Neural progenitor cell (in vitro differentiated cells): ENCODE measurements around the gene ARHGAP40. TPM values are rescaled to one million over a fixed set of nuclear protein-coding genes. Genes with fewer than 3 reads are reported as not detected.
A peak's percentile ranks its signal among the peaks of the same experiment; 100 is the strongest.

Experiments used
- DNase-seq: peaks from one replicate; pipeline ENCODE4 v3.0.0-alpha.2; 2016; ENCODE audit warnings: low spot score
- H2AFZ ChIP-seq: fragments of 200-600 bp; sonication (generic); replicated peaks from 2 replicates; pipeline ENCODE4 v1.6.1; 2016; ENCODE audit warnings: antibody characterized with exemption
- H3F3A ChIP-seq: fragments of 200-600 bp; sonication (generic); 2 replicates; pipeline ENCODE4 v1.6.1; 2016; ENCODE audit warnings: antibody characterized with exemption, low read depth
- H3K27ac ChIP-seq: fragments of 200-600 bp; sonication (generic); 2 replicates; pipeline ENCODE4 v1.5.1; 2016; ENCODE audit warnings: mild to moderate bottlenecking
- H3K27me3 ChIP-seq: fragments of 200-600 bp; sonication (generic); 2 replicates; pipeline ENCODE4 v1.6.1; 2016; ENCODE audit warnings: mild to moderate bottlenecking, moderate library complexity
- H3K36me3 ChIP-seq: fragments of 200-600 bp; sonication (generic); 2 replicates; pipeline ENCODE4 v1.5.1; 2016
- H3K4me1 ChIP-seq: fragments of 200-600 bp; sonication (generic); 2 replicates; pipeline ENCODE4 v1.6.1; 2016; ENCODE audit warnings: mixed run types
- H3K4me2 ChIP-seq: fragments of 200-600 bp; sonication (generic); 2 replicates; pipeline ENCODE4 v1.6.1; 2016
- H3K4me3 ChIP-seq: fragments of 200-600 bp; sonication (generic); 2 replicates; pipeline ENCODE4 v1.5.1; 2016
- H3K79me2 ChIP-seq: fragments of 200-600 bp; sonication (generic); 2 replicates; pipeline ENCODE4 v1.6.1; 2016; ENCODE audit warnings: low read depth
- H3K9ac ChIP-seq: fragments of 200-600 bp; sonication (generic); 2 replicates; pipeline ENCODE4 v1.6.1; 2016
- H3K9me3 ChIP-seq: fragments of 200-600 bp; sonication (generic); 2 replicates; pipeline ENCODE4 v1.5.1; 2016; ENCODE audit warnings: low read depth
- H4K20me1 ChIP-seq: fragments of 200-600 bp; sonication (generic); 2 replicates; pipeline ENCODE4 v1.6.1; 2016; ENCODE audit warnings: low read depth
- H3K27ac Mint-ChIP-seq: 3 replicates; pipeline ENCODE4 v1.8.0; 2021; ENCODE audit warnings: mixed read lengths
- H3K27me3 Mint-ChIP-seq: 2 replicates; pipeline ENCODE4 v1.8.0; 2022; ENCODE audit warnings: low read depth, mild to moderate bottlenecking, inconsistent platforms, moderate library complexity, mixed read lengths; ENCODE audit not compliant: insufficient read depth
- H3K36me3 Mint-ChIP-seq: 3 replicates; pipeline ENCODE4 v1.8.0; 2021; ENCODE audit warnings: mixed read lengths
- H3K4me1 Mint-ChIP-seq: 3 replicates; pipeline ENCODE4 v1.8.0; 2021; ENCODE audit warnings: mixed read lengths
- H3K4me3 Mint-ChIP-seq: 3 replicates; pipeline ENCODE4 v1.8.0; 2021; ENCODE audit warnings: mild to moderate bottlenecking, moderate library complexity, mixed read lengths
- H3K9me3 Mint-ChIP-seq: 3 replicates; pipeline ENCODE4 v1.8.0; 2020; ENCODE audit warnings: mixed read lengths
- CTCF ChIP-seq: fragments of 200-600 bp; sonication (generic); IDR thresholded peaks from 2 replicates; pipeline ENCODE4 v1.5.1; 2017; ENCODE audit warnings: antibody characterized with exemption, mild to moderate bottlenecking
- EZH2 ChIP-seq: fragments of 200-600 bp; sonication (generic); IDR thresholded peaks from 2 replicates; pipeline ENCODE4 v1.6.1; 2017; ENCODE audit warnings: antibody characterized with exemption, mild to moderate bottlenecking, moderate library complexity
- EZH2phosphoT487 ChIP-seq: fragments of 200-600 bp; sonication (generic); IDR thresholded peaks from 2 replicates; pipeline ENCODE4 v1.6.1; 2017; ENCODE audit warnings: antibody characterized with exemption
- total RNA-seq: library from RNA; depleted of rRNA; stranded (reverse); fragments of >200 nt; gene quantifications from 2 replicates; pipeline ENCODE4 v1.2.3, GENCODE V29; 2015; ENCODE audit warnings: low replicate concordance

ARHGAP40 gene
- total RNA-seq = not detected in 2 replicates

GRCh38 chr20:38601216-38602184 lies at the start of gene ARHGAP40:
Gene ARHGAP40 (plus strand): TSS chr20:38601809.
- Histone ChIP-seq H3K4me3 (peak within 1 kb of the TSS; percentile 35), H2AFZ (peak within 1 kb of the TSS; percentile 87), H3F3A (no peaks in the 10 kb centered on the region), H3K4me2 (peak within 1 kb of the TSS; percentile 68), H3K27me3 (peaks cover 39% of the 10 kb centered on the region), H3K27ac (no peak within 1 kb of the TSS), H3K36me3 (no peaks in the 10 kb centered on the region), H3K4me1 (peaks cover 5% of the 10 kb centered on the region), H4K20me1 (no peaks in the 10 kb centered on the region), H3K79me2 (no peaks in the 10 kb centered on the region), H3K9ac (no peak within 1 kb of the TSS), H3K9me3 (no peaks in the 10 kb centered on the region)
- Mint-ChIP-seq H3K9me3 (no peaks in the 10 kb centered on the region), H3K27me3 (peaks cover 7% of the 10 kb centered on the region), H3K4me3 (peak within 1 kb of the TSS; percentile 31), H3K4me1 (peaks cover 17% of the 10 kb centered on the region), H3K27ac (no peak within 1 kb of the TSS), H3K36me3 (no peaks in the 10 kb centered on the region)
- DNase-seq = peak; percentile 51
- TF ChIP-seq EZH2 = no peak
- TF ChIP-seq CTCF = peak; percentile 34
- TF ChIP-seq EZH2phosphoT487 = peak; percentile 30

GRCh38 chr20:38554986-38555385 lies 46.6 kb upstream of the ARHGAP40 start:
- Histone ChIP-seq H3K4me3 (no peak overlapping the region), H3K9ac (no peak overlapping the region), H3K79me2 (no peaks in the 10 kb centered on the region), H3K27me3 (no peaks in the 10 kb centered on the region), H3F3A (no peaks in the 10 kb centered on the region), H3K4me2 (no peak overlapping the region), H3K27ac (no peak overlapping the region), H3K36me3 (peaks cover 26% of the 10 kb centered on the region), H3K4me1 (no peaks in the 10 kb centered on the region), H2AFZ (no peak overlapping the region), H3K9me3 (no peaks in the 10 kb centered on the region), H4K20me1 (no peaks in the 10 kb centered on the region)
- H3K27ac Mint-ChIP-seq = no peak overlapping the region
- DNase-seq = no peak
- no peaks in the 10 kb centered on the region for H3K27me3 Mint-ChIP-seq
- no peaks in the 10 kb centered on the region for H3K4me1 Mint-ChIP-seq
- TF ChIP-seq CTCF (no peak), EZH2 (no peak)
- no peaks in the 10 kb centered on the region for H3K9me3 Mint-ChIP-seq
- peaks cover 26% of the 10 kb centered on the region for H3K36me3 Mint-ChIP-seq
- H3K4me3 Mint-ChIP-seq = no peak overlapping the region

DNA sequence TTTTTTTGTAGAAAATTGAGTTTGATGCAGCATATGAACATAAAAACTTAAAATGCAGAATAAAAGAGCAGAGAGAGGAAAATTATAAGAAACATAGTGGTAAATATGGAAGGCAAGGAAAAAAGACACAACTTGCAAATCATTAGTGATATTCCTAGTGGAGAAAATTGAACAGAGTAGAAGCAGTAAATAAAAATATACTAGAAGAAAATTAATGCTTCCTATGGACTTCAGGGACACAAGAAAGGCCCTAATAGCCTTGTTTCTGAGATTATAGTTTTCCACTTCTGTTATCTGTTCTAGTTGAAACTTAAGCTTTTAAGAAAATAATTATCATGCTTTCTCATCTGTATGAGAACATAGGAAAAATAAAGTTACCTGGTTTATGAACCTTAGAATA lies 46.2 kb upstream of the ARHGAP40 start:
- no peak overlapping the region for H3K9ac ChIP-seq
- no peaks in the 10 kb centered on the region for H3K4me1 ChIP-seq
- H3K36me3 Mint-ChIP-seq = peaks cover 29% of the 10 kb centered on the region

More for the DNA sequence above, 46.2 kb upstream of the ARHGAP40 start:
- no peak overlapping the region for H3K4me2 ChIP-seq
- no peaks in the 10 kb centered on the region for H3K27me3 ChIP-seq
- no peak overlapping the region for H3K4me3 Mint-ChIP-seq
- DNase-seq = no peak
- no peaks in the 10 kb centered on the region for H3F3A ChIP-seq
- H3K4me1 Mint-ChIP-seq = no peaks in the 10 kb centered on the region
- peaks cover 26% of the 10 kb centered on the region for H3K36me3 ChIP-seq
- H4K20me1 ChIP-seq = no peaks in the 10 kb centered on the region
- no peaks in the 10 kb centered on the region for H3K9me3 Mint-ChIP-seq
- H3K79me2 ChIP-seq = no peaks in the 10 kb centered on the region
- H2AFZ ChIP-seq = no peak overlapping the region
- H3K9me3 ChIP-seq = no peaks in the 10 kb centered on the region
- no peak overlapping the region for H3K27ac Mint-ChIP-seq
- H3K27me3 Mint-ChIP-seq = no peaks in the 10 kb centered on the region
- TF ChIP-seq EZH2 (no peak), EZH2phosphoT487 (no peak), CTCF (no peak)
- no peak overlapping the region for H3K27ac ChIP-seq
- H3K4me3 ChIP-seq = no peak overlapping the region
